Fibroblast of skin of left biceps (primary cell): Measurements from ENCODE around the gene PPARG.

Source experiments
- DNase-seq, 2 experiments: peaks; one replicate each; pipeline ENCODE4 v3.0.0-alpha.2; 2013; ENCODE audit warnings: low read depth in 2 of 2

PPARG gene

GRCh38 chr3:12479919-12480427 is 191.1 kb downstream of the PPARG start:
- DNase-seq = no peak

- DNase-seq = no peak
Measured at GRCh38 chr3:12483410-12483809, 194.5 kb downstream of the PPARG start.

- no peak for DNase-seq
Measured at GRCh38 chr3:12483872-12484197, 195.0 kb downstream of the PPARG start.
